Stimulated activated CD4-positive, alpha-beta T cell treated with anti-CD3 and anti-CD28 coated beads, Interleukin-2, amount 100 ng/mL, for 48 hours (primary cell): Measurements from ENCODE around the gene CEBPG.

ENCODE experiments used
- DNase-seq, 2 donors: peaks; one replicate each; pipeline ENCODE4 v3.0.0-alpha.2; 2020

The CEBPG gene

GRCh38 chr19:33422369-33423180 lies 49.1 kb downstream of the CEBPG start:
- no peak for DNase-seq

- DNase-seq, result no peak
Measured at GRCh38 chr19:33424181-33424580, 50.7 kb downstream of the CEBPG start.

GRCh38 chr19:33426621-33427361 lies 53.3 kb downstream of the CEBPG start:
- DNase-seq, result no peak

GRCh38 chr19:33427801-33428626 lies 54.5 kb downstream of the CEBPG start:
- DNase-seq, result no peak

- DNase-seq, result no peak
Measured at GRCh38 chr19:33428627-33429125, 55.2 kb downstream of the CEBPG start.

- no peak for DNase-seq
Measured at GRCh38 chr19:33429891-33430673, 56.6 kb downstream of the CEBPG start.

- peak; percentile 65 to 71 for DNase-seq
Measured at GRCh38 chr19:33430674-33431277, 57.3 kb downstream of the CEBPG start.

- no peak for DNase-seq
Measured at GRCh38 chr19:33432015-33432414, 58.5 kb downstream of the CEBPG start.
